ENCODE results near the gene CCDC149.

Gene CCDC149

DNA sequence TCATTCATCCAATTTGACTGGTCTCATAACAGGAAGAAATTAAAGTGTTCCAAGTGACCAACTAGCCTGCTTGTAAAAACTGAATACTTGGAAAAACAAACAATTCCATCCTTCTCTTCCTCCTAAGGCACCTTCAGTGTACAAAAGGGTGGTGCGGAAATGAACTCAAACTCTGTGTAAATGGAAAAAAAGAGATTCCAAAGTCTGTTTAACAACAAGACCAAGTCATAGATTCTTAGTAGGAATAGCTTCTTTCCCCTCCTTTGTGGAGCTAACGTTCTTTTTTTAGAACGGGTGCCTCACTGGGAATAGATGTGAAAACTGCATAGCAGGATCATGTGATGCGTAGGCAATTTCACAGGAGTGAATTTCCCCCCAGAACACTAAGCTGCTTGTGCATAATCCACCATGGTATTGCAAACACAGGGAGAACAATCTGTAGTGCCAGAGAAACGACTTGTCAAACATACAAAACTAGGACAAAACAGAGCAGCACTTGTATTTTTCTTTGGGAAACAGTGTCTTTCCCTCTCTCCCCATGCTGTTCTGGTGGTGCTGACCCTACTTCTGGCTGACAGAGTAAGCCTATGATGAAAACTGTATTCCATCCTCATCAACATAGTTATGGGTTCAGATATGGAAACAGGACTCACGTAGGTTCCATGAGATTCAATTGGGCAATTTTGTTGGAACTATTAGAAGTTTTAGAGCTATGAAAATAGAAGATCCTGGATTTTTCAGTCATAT lies 130.7 kb downstream of the CCDC149 start:
- TF ChIP-seq, protein P1, sequence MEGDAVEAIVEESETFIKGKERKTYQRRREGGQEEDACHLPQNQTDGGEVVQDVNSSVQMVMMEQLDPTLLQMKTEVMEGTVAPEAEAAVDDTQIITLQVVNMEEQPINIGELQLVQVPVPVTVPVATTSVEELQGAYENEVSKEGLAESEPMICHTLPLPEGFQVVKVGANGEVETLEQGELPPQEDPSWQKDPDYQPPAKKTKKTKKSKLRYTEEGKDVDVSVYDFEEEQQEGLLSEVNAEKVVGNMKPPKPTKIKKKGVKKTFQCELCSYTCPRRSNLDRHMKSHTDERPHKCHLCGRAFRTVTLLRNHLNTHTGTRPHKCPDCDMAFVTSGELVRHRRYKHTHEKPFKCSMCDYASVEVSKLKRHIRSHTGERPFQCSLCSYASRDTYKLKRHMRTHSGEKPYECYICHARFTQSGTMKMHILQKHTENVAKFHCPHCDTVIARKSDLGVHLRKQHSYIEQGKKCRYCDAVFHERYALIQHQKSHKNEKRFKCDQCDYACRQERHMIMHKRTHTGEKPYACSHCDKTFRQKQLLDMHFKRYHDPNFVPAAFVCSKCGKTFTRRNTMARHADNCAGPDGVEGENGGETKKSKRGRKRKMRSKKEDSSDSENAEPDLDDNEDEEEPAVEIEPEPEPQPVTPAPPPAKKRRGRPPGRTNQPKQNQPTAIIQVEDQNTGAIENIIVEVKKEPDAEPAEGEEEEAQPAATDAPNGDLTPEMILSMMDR (IDR thresholded peaks at IDR 0.05; ENCODE audit: low read depth, low read length) = no peak
- no peak for DNase-seq (ENCODE audit: extremely low read depth, low read depth)

DNA sequence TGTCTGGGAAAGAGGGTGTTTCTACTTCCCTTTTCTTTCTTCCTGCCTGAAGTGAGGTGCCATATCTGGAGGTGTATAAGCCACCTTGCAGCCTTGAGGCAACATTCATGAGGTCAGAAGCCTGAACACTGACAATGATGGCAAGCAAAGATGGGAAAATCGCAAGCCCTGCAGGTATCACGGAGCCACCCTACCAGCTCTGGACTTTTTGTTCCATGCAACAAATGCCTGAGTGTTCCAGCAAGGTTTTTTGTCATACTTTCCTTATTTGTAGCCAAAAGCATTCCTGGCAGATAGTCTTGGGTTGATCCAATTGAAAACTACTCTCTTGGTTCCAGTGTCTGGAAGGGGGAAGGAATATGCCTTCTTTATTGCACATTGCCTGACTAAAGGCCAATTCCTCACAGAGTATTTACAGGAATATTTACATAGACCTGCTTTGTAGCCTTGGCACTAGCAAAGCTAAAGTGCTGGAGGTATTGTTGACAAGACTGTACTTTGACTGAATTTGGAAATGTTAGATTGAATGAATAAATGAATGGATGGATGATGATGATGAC lies 131.8 kb downstream of the CCDC149 start:
- TF ChIP-seq, protein P1 (IDR thresholded peaks at IDR 0.05; ENCODE audit: low read depth, low read length) = no peak
- no peak for DNase-seq (ENCODE audit: extremely low read depth, low read depth)

DNA sequence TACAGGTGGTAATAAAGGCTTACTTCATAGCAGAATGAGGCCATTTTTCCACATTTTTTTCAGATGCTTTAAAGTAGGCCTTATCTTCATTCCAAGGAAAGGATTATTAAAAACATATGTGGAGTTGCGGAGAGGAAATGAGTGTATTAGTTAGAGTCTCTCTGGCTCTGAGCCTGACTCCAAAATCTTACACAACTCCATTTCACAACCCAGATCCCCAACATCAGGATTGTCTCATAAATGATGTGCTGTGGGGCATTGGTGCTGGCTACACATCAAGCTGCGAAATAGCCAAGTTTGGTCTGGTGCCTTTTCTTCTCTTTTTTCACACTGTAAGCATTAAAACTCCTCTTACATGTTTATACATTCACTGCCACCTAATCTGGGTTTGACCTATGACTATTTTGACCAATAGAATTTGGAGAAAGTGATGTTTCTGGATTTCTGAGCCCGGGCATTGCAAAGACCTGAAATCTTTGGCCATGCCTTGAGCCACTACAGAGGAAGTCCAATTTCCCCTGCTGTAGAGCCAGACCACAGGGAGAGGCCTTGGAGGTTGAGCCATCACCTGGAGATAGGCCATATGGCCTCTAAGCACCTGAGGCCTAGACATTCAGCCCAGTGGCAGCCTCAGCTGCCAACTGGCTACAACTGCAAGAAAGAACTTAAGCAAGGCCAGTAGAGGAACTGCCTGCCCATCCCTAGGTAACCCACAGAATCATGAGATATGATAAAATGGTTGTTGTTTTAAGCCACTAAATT lies 134.2 kb downstream of the CCDC149 start:
- TF ChIP-seq, protein P1 (IDR thresholded peaks at IDR 0.05; ENCODE audit: low read depth, low read length) = no peak
- DNase-seq (ENCODE audit: extremely low read depth, low read depth) = peak; percentile 95

DNA sequence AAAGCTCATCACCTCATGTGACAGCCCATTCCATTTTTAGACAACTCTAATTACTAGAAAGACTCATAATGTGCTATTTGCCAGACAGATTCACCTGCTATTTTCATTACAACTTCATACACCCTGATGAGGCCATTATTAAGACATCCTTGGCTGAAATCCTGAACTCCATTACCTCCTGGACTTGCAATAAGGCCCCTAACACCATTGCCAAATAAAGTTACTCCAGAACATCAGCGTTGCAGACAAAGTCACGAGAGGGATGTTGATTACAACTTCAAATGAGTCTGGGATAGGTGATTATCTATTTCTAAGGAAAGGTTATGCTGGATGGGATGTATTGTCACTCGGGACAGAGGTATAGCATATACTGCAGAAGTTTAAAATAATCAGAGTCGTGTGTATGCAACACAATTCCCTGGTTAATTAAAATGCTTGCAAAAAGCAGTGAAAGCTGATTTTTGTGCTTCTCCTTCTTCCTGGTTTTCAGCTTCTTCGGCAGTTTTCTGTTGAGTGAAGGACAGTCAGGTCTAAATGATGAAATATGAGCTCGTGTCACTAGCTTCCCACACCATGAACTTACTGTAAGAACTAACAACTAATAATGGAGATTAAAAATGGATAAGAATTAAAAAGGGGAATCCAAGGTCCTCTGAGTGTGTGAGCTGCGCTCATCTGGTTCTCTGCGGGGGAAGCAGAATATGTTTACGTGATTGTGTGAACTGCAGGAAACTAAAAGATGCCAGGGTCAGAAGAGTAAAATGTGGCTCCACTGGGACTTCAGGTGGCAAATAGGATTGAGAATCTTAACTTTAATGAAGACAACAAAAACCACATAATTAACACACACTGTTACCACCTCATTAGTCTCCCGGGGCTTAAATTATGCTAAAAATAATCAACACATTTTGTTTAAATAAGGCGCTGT lies 135.0 kb downstream of the CCDC149 start:
- TF ChIP-seq, protein P1 (IDR thresholded peaks at IDR 0.05; ENCODE audit: low read depth, low read length) = no peak
- no peak for DNase-seq (ENCODE audit: extremely low read depth, low read depth)

DNA sequence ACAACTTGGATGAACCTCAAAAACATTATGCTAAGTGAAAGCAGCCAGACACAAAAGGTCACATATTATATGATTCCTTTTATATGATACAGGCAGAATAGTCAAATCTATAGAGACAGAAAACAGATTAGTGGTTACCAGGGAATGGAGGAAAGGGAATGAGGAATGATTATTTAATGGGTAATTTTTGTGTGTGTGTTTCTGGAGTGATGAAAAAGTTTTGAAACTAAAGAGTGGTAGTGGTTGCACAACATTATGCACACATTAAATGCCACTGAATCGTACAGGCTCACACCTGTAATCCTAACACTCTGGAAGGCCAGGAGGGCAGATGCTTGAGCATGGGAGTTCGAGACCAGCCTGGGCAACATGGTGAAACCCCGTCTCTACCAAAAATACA lies 137.1 kb downstream of the CCDC149 start:
- TF ChIP-seq, protein P1 (IDR thresholded peaks at IDR 0.05; ENCODE audit: low read depth, low read length) = no peak
- no peak for DNase-seq (ENCODE audit: extremely low read depth, low read depth)

DNA sequence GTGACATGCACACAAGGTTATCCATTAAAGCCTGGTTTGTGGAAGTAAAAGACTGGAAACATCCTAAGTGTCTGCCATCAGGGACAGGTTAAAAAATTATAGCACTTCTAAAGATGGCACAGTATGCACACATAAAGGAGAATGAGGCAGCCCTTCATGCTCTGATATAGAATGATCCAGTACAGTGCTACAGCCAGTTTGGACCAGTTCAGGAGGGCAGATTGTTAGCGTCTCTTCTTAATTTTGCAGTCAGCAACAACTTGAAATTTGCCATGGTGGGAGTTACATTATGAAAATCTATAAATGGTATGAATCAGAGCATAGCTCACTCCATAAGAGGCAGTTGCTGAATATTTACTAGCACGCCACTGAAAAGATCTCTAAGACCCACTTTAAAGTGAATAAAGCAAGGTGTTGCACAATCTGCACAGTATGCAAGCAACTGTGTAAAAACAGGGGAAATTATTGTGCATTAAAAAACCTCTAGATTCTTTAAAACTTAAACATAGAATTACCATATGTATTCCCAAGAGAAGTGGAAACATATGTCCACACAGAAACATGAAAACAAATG lies 137.7 kb downstream of the CCDC149 start:
- DNase-seq (ENCODE audit: extremely low read depth, low read depth) = no peak
- TF ChIP-seq, protein P1 (IDR thresholded peaks at IDR 0.05; ENCODE audit: low read depth, low read length) = no peak

Measured in AG09319 (cell line).